HepG2 (cell line): ENCODE results near the gene WEE1. TPM values are rescaled to one million over a fixed set of nuclear protein-coding genes. Genes with fewer than 3 reads are reported as not detected.

ENCODE experiments used
- CENPT ChIP-seq: sonication (generic); formaldehyde crosslinking; IDR thresholded peaks from 2 replicates; pipeline ENCODE4 v1.8.0; 2022; ENCODE audit warnings: low read depth, mild to moderate bottlenecking, moderate library complexity, missing genetic modification reagents
- ESRRA ChIP-seq: sonication (generic); formaldehyde crosslinking; IDR thresholded peaks from 2 replicates; pipeline ENCODE4 v1.5.1; 2020; ENCODE audit warnings: mild to moderate bottlenecking, low read depth, missing genetic modification reagents
- FOSL2 ChIP-seq: sonication (generic); formaldehyde crosslinking; IDR thresholded peaks from 2 replicates; pipeline ENCODE4 v1.4.0; 2020; ENCODE audit warnings: missing genetic modification reagents
- GZF1 ChIP-seq: sonication (generic); formaldehyde crosslinking; IDR thresholded peaks from 2 replicates; pipeline ENCODE4 v1.5.1; 2020; ENCODE audit warnings: mild to moderate bottlenecking, missing genetic modification reagents
- HHEX ChIP-seq: IDR thresholded peaks from 2 replicates; pipeline ENCODE4 v1.6.1; 2016; ENCODE audit warnings: control low read depth
- HOXA5 ChIP-seq: sonication (generic); formaldehyde crosslinking; IDR thresholded peaks from 2 replicates; pipeline ENCODE4 v1.4.0; 2020; ENCODE audit warnings: missing genetic modification reagents
- ISL2 ChIP-seq: sonication (generic); formaldehyde crosslinking; IDR thresholded peaks from 2 replicates; pipeline ENCODE4 v1.5.0; 2020; ENCODE audit warnings: missing genetic modification reagents
- JDP2 ChIP-seq: sonication (generic); formaldehyde crosslinking; IDR thresholded peaks from 2 replicates; pipeline ENCODE4 v1.8.1; 2022; ENCODE audit warnings: missing genetic modification reagents, borderline replicate concordance
- KAT8 ChIP-seq: IDR thresholded peaks from 2 replicates; pipeline ENCODE4 v1.6.1; 2016; ENCODE audit warnings: missing genetic modification reagents, missing compliant biosample characterization
- KDM6A ChIP-seq: IDR thresholded peaks from 2 replicates; pipeline ENCODE4 v1.6.1; 2016; ENCODE audit warnings: low read depth
- MLX ChIP-seq: IDR thresholded peaks from 2 replicates; pipeline ENCODE4 v1.6.1; 2016
- NFKBIZ ChIP-seq: IDR thresholded peaks from 2 replicates; pipeline ENCODE4 v1.6.1; 2018; ENCODE audit warnings: missing genetic modification reagents, missing compliant biosample characterization
- SALL2 ChIP-seq: sonication (generic); formaldehyde crosslinking; IDR thresholded peaks from 2 replicates; pipeline ENCODE4 v1.8.1; 2023; ENCODE audit warnings: mild to moderate bottlenecking, missing genetic modification reagents, inconsistent platforms
- TRIM24 ChIP-seq: sonication (generic); formaldehyde crosslinking; IDR thresholded peaks from 2 replicates; pipeline ENCODE4 v1.8.0; 2022; ENCODE audit warnings: mild to moderate bottlenecking, missing genetic modification reagents
- ZBTB33 ChIP-seq: sonication (generic); formaldehyde crosslinking; IDR thresholded peaks from 2 replicates; pipeline ENCODE4 v1.4.0; 2020; ENCODE audit warnings: missing genetic modification reagents
- ZBTB49 ChIP-seq: sonication (generic); formaldehyde crosslinking; IDR thresholded peaks from 2 replicates; pipeline ENCODE4 v1.4.0; 2020; ENCODE audit warnings: missing genetic modification reagents, borderline replicate concordance
- ZFP91 ChIP-seq: sonication (generic); formaldehyde crosslinking; IDR thresholded peaks from 2 replicates; pipeline ENCODE4 v1.9.0; 2022; ENCODE audit warnings: missing genetic modification reagents, mild to moderate bottlenecking, borderline replicate concordance
- ZNF230 ChIP-seq: sonication (generic); formaldehyde crosslinking; IDR thresholded peaks from 2 replicates; pipeline ENCODE4 v1.4.0; 2020; ENCODE audit warnings: mild to moderate bottlenecking, missing genetic modification reagents
- ZNF556 ChIP-seq: sonication (generic); formaldehyde crosslinking; IDR thresholded peaks from 2 replicates; pipeline ENCODE4 v1.4.0; 2020; ENCODE audit warnings: mild to moderate bottlenecking, missing genetic modification reagents, borderline replicate concordance
- ZNF746 ChIP-seq: sonication (generic); formaldehyde crosslinking; IDR thresholded peaks from 2 replicates; pipeline ENCODE4 v1.8.0; 2022; ENCODE audit warnings: mild to moderate bottlenecking, missing genetic modification reagents
- ZNF782 ChIP-seq: sonication (generic); formaldehyde crosslinking; IDR thresholded peaks from 2 replicates; pipeline ENCODE4 v1.4.0; 2020; ENCODE audit warnings: missing genetic modification reagents, mild to moderate bottlenecking, borderline replicate concordance
- ZNF850 ChIP-seq: sonication (generic); formaldehyde crosslinking; conservative IDR thresholded peaks from 2 replicates; pipeline ENCODE4 v1.9.0; 2021; ENCODE audit warnings: mild to moderate bottlenecking, missing genetic modification reagents
- ZSCAN29 ChIP-seq: sonication (generic); formaldehyde crosslinking; conservative IDR thresholded peaks from 2 replicates; pipeline ENCODE4 v1.4.0; 2020; ENCODE audit warnings: mild to moderate bottlenecking, missing genetic modification reagents
- polyA plus RNA-seq, 8 experiments: library from polyadenylated mRNA; depleted of rRNA in 3 of 8; stranded (reverse) in 7 of 8; unstranded in 1 of 8; fragments of >200 nt; fragmentation: Illumina TruSeq in 4 of 8; extraction: Trizol in 4 of 8; gene quantifications; 2 replicates each; pipeline versions ENCODE4 v1.2.1 to v1.2.3, GENCODE V29; 2011 to 2016; ENCODE audit warnings: low read depth in 4 of 8, missing spikeins in 1 of 8, mixed read lengths in 1 of 8; ENCODE audit not compliant: insufficient read depth in 1 of 8
- total RNA-seq, 5 experiments: library from RNA; depleted of rRNA; stranded (reverse); fragments of >200 nt; fragmentation: Illumina TruSeq; extraction: Trizol; gene quantifications; 2 replicates each; pipeline ENCODE4 v1.2.3, GENCODE V29; 2016; ENCODE audit warnings: low read depth in 1 of 5

WEE1 gene
- total and polyA plus RNA-seq, 2 of the 13 experiments (the other 11 are each of a cell fraction or from before 2014, with no cell fraction given) = 31.4 to 63.7 TPM

GRCh38 chr11:9613830-9614762 is 40.6 kb downstream of the WEE1 start (continued):
- no peak for TF ChIP-seq ZBTB49
- no peak for TF ChIP-seq KDM6A
- TF ChIP-seq TRIM24 = no peak
- peak; percentile 35; the same call in 1 of the 2 replicates for TF ChIP-seq ESRRA
- TF ChIP-seq MLX = peak; percentile 57; the same call in 1 of the 2 replicates
- TF ChIP-seq ZNF230 (CRISPR knock-in tag) = no peak
- TF ChIP-seq ZNF556 (CRISPR knock-in tag) = peak; percentile 82; the same call in 1 of the 2 replicates
- peak; percentile 70; the same call in 1 of the 2 replicates for TF ChIP-seq ZNF850 (CRISPR knock-in tag)
- TF ChIP-seq ZFP91 = peak; percentile 83
- TF ChIP-seq ZSCAN29 = 0 out of 2 replicates have a peak, but pooled peaks have one; percentile 60
- TF ChIP-seq NFKBIZ = no peak
- no peak for TF ChIP-seq ZNF746
- peak; percentile 79; the same call in 1 of the 2 replicates for TF ChIP-seq CENPT
- no peak for TF ChIP-seq HHEX (CRISPR knock-in tag)
- 0 out of 2 replicates have a peak, but pooled peaks have one; percentile 63 for TF ChIP-seq ISL2 (CRISPR knock-in tag)
- peak; percentile 72; the same call in 1 of the 2 replicates for TF ChIP-seq KAT8 (CRISPR knock-in tag)
- peak; percentile 62 for TF ChIP-seq ZBTB33 (CRISPR knock-in tag)
- peak; percentile 34; the same call in 1 of the 2 replicates for TF ChIP-seq FOSL2 (CRISPR knock-in tag)
- 0 out of 2 replicates have a peak, but pooled peaks have one; percentile 29 for TF ChIP-seq SALL2 (CRISPR knock-in tag)
- peak; percentile 66; the same call in 1 of the 2 replicates for TF ChIP-seq ZNF782 (CRISPR knock-in tag)
- no peak for TF ChIP-seq GZF1 (CRISPR knock-in tag)
- TF ChIP-seq JDP2 (CRISPR knock-in tag) = no peak
- TF ChIP-seq HOXA5 (CRISPR knock-in tag) = peak; percentile 84
